Lower leg skin (tissue), 3 donors: ENCODE measurements around the gene NPHS1.

Experiments
- CTCF ChIP-seq, 3 donors: fragments of 450-650 bp; IDR thresholded peaks; one replicate each; pipeline ENCODE4 v1.5.1; 2016; ENCODE audit warnings: antibody characterized with exemption in 3 of 3, mild to moderate bottlenecking in 3 of 3, moderate library complexity in 2 of 3
- POLR2A ChIP-seq, 2 donors: fragments of 450-650 bp; IDR thresholded peaks; one replicate each; pipeline ENCODE4 v1.6.1; 2016 to 2017; ENCODE audit warnings: antibody characterized with exemption in 2 of 2, mild to moderate bottlenecking in 1 of 2, moderate library complexity in 1 of 2

DNA sequence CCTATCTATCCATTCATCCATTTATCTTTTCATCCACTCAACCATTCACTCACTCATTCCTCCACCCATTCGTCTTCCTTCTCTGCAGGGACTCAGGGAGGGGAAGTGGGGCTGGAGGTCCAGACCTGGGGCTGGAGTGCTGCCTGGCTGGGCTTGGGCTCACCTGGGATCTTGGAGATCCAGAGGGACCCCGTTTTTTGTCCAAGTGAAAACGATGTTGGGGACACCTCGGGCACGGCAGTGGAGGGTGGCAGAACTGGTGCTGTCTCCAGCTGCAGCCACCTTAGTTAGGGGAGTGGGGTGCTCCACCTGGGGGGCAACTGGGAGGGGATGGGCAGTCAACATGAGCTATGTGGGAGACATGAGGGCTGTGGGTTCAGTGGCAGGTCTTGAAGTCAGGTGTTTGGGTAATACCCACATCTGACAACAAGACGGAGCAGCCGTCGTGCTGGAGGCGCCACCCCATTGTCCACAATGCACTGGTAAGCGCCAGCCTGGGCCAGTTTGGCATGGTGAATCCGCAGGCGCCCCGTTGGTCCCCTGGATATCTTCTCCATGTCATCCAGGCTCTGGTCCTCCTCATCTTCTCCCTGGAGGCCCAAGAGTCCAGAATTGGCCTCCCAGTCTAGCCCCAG lies 10.2 kb downstream of the NPHS1 start:
- no peak for TF ChIP-seq CTCF (IDR thresholded peaks at IDR 0.05)
- TF ChIP-seq POLR2A (IDR thresholded peaks at IDR 0.05): no peak
